Sigmoid colon (tissue), 7 donors: ENCODE measurements around the gene ZNF195. TPM values are rescaled to one million over a fixed set of nuclear protein-coding genes. Genes with fewer than 3 reads are reported as not detected.
A peak's percentile ranks its signal among the peaks of the same experiment; 100 is the strongest.

ENCODE experiments used
- DNase-seq: peaks from one replicate; pipeline ENCODE4 v3.0.0-alpha.2; 2019
- H3K27ac ChIP-seq, 4 donors: fragments of 200-600 bp; sonication (generic); one replicate each; pipeline ENCODE4 v1.5.1; 2016 to 2019; ENCODE audit warnings: mild to moderate bottlenecking in 1 of 4
- H3K27me3 ChIP-seq, 3 donors: fragments of 200-600 bp; sonication (generic); one replicate each; pipeline ENCODE4 v1.5.1; 2019; ENCODE audit warnings: mild to moderate bottlenecking in 1 of 3
- H3K36me3 ChIP-seq, 4 donors: fragments of 200-600 bp; sonication (generic); one replicate each; pipeline ENCODE4 v1.5.1; 2016 to 2019
- H3K4me1 ChIP-seq, 4 donors: fragments of 200-600 bp; sonication (generic); one replicate each; pipeline ENCODE4 v1.5.1; 2017 to 2019
- H3K4me3 ChIP-seq, 4 donors: fragments of 200-600 bp; sonication (generic); one replicate each; pipeline ENCODE4 v1.5.1; 2017 to 2019; ENCODE audit warnings: mild to moderate bottlenecking in 2 of 4, moderate library complexity in 1 of 4
- H3K9me3 ChIP-seq, 4 donors: fragments of 200-600 bp in 3 of 4; sonication (generic) in 3 of 4; one replicate each; pipeline versions ENCODE4 v1.5.1 to v1.6.1; 2013 to 2019
- EP300 ChIP-seq, 4 donors: sonication (generic); formaldehyde crosslinking; IDR thresholded peaks; one replicate each; pipeline ENCODE4 v1.6.1; 2017; ENCODE audit warnings: antibody characterized with exemption in 4 of 4
- POLR2A ChIP-seq, 2 donors: fragments of 450-650 bp; IDR thresholded peaks; one replicate each; pipeline ENCODE4 v1.6.1; 2016; ENCODE audit warnings: antibody characterized with exemption in 2 of 2, mild to moderate bottlenecking in 2 of 2, moderate library complexity in 2 of 2
- POLR2AphosphoS5 ChIP-seq, 4 donors: sonication (generic); formaldehyde crosslinking; IDR thresholded peaks; one replicate each; pipeline ENCODE4 v1.6.1; 2017; ENCODE audit warnings: antibody characterized with exemption in 4 of 4
- WGBS, 2 donors: extraction: QIAGEN DNeasy Blood & Tissue Kit; methylation state at CpG; one replicate each; pipeline ENCODE4 v1.1.7; 2013; 5-methylcytosine and 5-hydroxymethylcytosine counted together
- intact Hi-C: fragments of 100-400 bp; cut with DNase I; formaldehyde crosslinking; loops from one replicate; pipeline ENCODE4 v1.15.1; 2023
- polyA plus RNA-seq, 3 donors: library from polyadenylated mRNA; stranded (reverse); fragments of 200-250 nt; gene quantifications; one replicate each; pipeline ENCODE4 v1.2.3, GENCODE V29; 2013
- total RNA-seq, 4 donors: library from RNA; depleted of rRNA; stranded (reverse); fragments of >200 nt; gene quantifications; one replicate each; pipeline ENCODE4 v1.1.0, GENCODE V29; 2016
- TF ChIP-seq, protein P1 (sequence below), 4 experiments: fragments of 450-650 bp in 3 of 4; fragments of 200-600 bp in 1 of 4; IDR thresholded peaks; one replicate each; pipeline ENCODE4 v1.5.1; 2016 to 2019; ENCODE audit warnings: antibody characterized with exemption in 4 of 4, mild to moderate bottlenecking in 3 of 4, moderate library complexity in 2 of 4
- donor health status: healthy with polysubstance abuse.
- donor health status: Bipolar disorder and iron deficiency.
- donor health status: healthy.

The ZNF195 gene
- total and polyA plus RNA-seq, 7 donors = 13.8 to 29.1 (median 16.2) TPM

DNA sequence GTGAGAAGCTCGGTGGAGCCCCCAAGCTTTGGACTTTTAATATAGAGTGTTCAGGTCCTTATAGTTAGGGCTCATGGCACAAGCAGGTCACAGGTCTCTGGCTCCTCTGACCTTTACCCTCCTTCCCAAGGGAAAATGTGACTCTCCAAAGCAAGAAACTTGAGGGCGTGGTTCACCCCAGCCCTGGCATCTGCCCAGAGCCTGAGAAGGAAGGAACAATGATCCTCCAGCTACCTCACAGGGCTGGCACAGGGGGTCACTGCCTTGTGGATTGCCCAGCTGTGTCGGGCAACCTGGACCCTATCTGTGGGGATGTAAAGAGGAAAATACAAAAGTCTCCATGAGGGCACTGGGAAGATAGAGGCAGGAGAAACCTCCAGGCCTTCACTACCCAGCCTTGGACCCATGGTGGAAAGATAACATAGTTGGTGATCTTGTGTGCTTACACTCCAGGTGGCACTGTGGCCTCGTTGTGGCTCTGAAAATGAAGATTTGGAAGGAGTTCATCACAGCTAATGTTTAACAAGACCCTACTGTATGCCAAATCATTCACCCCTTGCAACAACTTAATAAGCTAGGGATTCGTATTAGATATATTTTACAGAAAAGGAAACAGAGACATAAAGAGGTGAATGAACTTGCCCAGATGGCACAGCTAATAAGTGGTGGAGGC, 3.8 kb upstream of the ZNF195 start:
- Histone ChIP-seq H3K27me3 (no peaks in the 10 kb centered on the region), H3K4me3 (no peak overlapping the region), H3K27ac (no peak overlapping the region), H3K9me3 (no peaks in the 10 kb centered on the region), H3K36me3 (peaks cover 0 to 3% (median 1%) of the 10 kb centered on the region in 4 donors), H3K4me1 (peaks cover 0 to 18% (median 3%) of the 10 kb centered on the region in 4 donors)
- intact Hi-C loops = no loop called here
- WGBS, 2 donors = 57 to 81% methylated on average over 5 of the region's 5 CpGs
- TF ChIP-seq, protein P1, sequence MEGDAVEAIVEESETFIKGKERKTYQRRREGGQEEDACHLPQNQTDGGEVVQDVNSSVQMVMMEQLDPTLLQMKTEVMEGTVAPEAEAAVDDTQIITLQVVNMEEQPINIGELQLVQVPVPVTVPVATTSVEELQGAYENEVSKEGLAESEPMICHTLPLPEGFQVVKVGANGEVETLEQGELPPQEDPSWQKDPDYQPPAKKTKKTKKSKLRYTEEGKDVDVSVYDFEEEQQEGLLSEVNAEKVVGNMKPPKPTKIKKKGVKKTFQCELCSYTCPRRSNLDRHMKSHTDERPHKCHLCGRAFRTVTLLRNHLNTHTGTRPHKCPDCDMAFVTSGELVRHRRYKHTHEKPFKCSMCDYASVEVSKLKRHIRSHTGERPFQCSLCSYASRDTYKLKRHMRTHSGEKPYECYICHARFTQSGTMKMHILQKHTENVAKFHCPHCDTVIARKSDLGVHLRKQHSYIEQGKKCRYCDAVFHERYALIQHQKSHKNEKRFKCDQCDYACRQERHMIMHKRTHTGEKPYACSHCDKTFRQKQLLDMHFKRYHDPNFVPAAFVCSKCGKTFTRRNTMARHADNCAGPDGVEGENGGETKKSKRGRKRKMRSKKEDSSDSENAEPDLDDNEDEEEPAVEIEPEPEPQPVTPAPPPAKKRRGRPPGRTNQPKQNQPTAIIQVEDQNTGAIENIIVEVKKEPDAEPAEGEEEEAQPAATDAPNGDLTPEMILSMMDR (IDR thresholded peaks at IDR 0.05) = no peak
- TF ChIP-seq EP300 (IDR thresholded peaks at IDR 0.05) = no peak
- TF ChIP-seq POLR2AphosphoS5 (IDR thresholded peaks at IDR 0.05) = no peak
- no peak for TF ChIP-seq POLR2A (IDR thresholded peaks at IDR 0.05)
- DNase-seq = no peak

GRCh38 chr11:3381794-3382193, 2.8 kb upstream of the ZNF195 start:
- peaks cover 0 to 21% (median 12%) of the 10 kb centered on the region in 4 donors for H3K4me1 ChIP-seq
- H3K4me3 ChIP-seq = no peak overlapping the region
- peaks cover 0 to 3% (median 1%) of the 10 kb centered on the region in 4 donors for H3K36me3 ChIP-seq
- TF ChIP-seq POLR2AphosphoS5 (IDR thresholded peaks at IDR 0.05) = no peak
- no peak for TF ChIP-seq EP300 (IDR thresholded peaks at IDR 0.05)
- TF ChIP-seq, protein P1 (IDR thresholded peaks at IDR 0.05) = no peak
- no peak for TF ChIP-seq POLR2A (IDR thresholded peaks at IDR 0.05)
- WGBS, 2 donors = 78 to 90% methylated on average over 5 of the region's 5 CpGs
- no peak overlapping the region for H3K27ac ChIP-seq
- H3K9me3 ChIP-seq = no peaks in the 10 kb centered on the region
- no peak for DNase-seq
- intact Hi-C loops = no loop called here
- no peaks in the 10 kb centered on the region for H3K27me3 ChIP-seq

GRCh38 chr11:3380706-3381545, 2.0 kb upstream of the ZNF195 start:
- Histone ChIP-seq H3K9me3 (no peaks in the 10 kb centered on the region), H3K4me1 (peaks cover 0 to 22% (median 15%) of the 10 kb centered on the region in 4 donors), H3K36me3 (peaks cover 0 to 3% (median 1%) of the 10 kb centered on the region in 4 donors), H3K27me3 (no peaks in the 10 kb centered on the region), H3K4me3 (peak overlapping the region in 3 of 4 donors; percentile 7 to 34 (median 23)), H3K27ac (peak overlapping the region in 1 of 4 donors; percentile 36)
- WGBS, 2 donors = 76 to 77% methylated on average over 12 of the region's 12 CpGs
- intact Hi-C loops = no loop called here
- DNase-seq = no peak
- no peak for TF ChIP-seq POLR2AphosphoS5 (IDR thresholded peaks at IDR 0.05)
- TF ChIP-seq POLR2A (IDR thresholded peaks at IDR 0.05) = no peak
- TF ChIP-seq, protein P1 (IDR thresholded peaks at IDR 0.05) = no peak
- no peak for TF ChIP-seq EP300 (IDR thresholded peaks at IDR 0.05)

- intact Hi-C loops = loop anchor here (10.0 kb wide), 1 partner anchor 49 kb away; no protein-coding TSS in a partner anchor
- no peaks in the 10 kb centered on the region for H3K27me3 ChIP-seq
- H3K4me3 ChIP-seq = no peak overlapping the region
- no peaks in the 10 kb centered on the region for H3K9me3 ChIP-seq
- H3K4me1 ChIP-seq = peaks cover 0 to 27% (median 15%) of the 10 kb centered on the region in 4 donors
- H3K36me3 ChIP-seq = peaks cover 0 to 12% (median 4%) of the 10 kb centered on the region in 4 donors
- H3K27ac ChIP-seq = no peak overlapping the region
- WGBS, 2 donors = 85 to 94% methylated on average over 4 of the region's 4 CpGs
- TF ChIP-seq POLR2AphosphoS5 (IDR thresholded peaks at IDR 0.05) = no peak
- no peak for TF ChIP-seq EP300 (IDR thresholded peaks at IDR 0.05)
- TF ChIP-seq POLR2A (IDR thresholded peaks at IDR 0.05) = no peak
- TF ChIP-seq, protein P1 (IDR thresholded peaks at IDR 0.05) = no peak
- no peak for DNase-seq
These were observed 3.4 kb downstream of the ZNF195 start for GRCh38 chr11:3375552-3375951.
